Measurements from ENCODE around the gene ROR1.

DNA sequence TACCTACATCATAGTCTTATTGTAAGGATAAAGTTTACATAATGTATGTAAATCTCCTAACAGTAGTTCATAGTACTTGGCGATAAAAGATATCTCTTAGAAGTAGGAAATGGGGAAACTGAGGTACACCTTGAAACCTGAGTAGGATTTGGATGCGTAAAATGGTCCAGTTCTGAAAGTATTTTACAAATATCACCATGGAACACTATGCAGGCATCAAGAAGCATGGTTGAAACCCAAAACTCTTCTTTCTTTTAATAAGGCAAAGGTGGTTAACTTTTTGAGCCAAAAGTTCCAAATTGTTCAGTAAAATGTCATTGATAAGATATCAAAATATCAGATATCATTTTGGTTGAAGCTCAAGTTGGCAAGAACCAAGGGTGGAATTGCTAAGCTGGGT lies 46.0 kb downstream of the ROR1 start:
- TF ChIP-seq, protein P1, sequence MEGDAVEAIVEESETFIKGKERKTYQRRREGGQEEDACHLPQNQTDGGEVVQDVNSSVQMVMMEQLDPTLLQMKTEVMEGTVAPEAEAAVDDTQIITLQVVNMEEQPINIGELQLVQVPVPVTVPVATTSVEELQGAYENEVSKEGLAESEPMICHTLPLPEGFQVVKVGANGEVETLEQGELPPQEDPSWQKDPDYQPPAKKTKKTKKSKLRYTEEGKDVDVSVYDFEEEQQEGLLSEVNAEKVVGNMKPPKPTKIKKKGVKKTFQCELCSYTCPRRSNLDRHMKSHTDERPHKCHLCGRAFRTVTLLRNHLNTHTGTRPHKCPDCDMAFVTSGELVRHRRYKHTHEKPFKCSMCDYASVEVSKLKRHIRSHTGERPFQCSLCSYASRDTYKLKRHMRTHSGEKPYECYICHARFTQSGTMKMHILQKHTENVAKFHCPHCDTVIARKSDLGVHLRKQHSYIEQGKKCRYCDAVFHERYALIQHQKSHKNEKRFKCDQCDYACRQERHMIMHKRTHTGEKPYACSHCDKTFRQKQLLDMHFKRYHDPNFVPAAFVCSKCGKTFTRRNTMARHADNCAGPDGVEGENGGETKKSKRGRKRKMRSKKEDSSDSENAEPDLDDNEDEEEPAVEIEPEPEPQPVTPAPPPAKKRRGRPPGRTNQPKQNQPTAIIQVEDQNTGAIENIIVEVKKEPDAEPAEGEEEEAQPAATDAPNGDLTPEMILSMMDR (IDR thresholded peaks at IDR 0.05): no peak
- TF ChIP-seq EZH2 (IDR thresholded peaks at IDR 0.05; ENCODE audit: borderline replicate concordance, insufficient read depth, low read depth, low read length, poor library complexity, severe bottlenecking): no peak
